Panc1 (cell line): ENCODE measurements around the gene UPF1. TPM values are rescaled to one million over a fixed set of nuclear protein-coding genes. Genes with fewer than 3 reads are reported as not detected.

Experiments
- ATAC-seq: fragments of 200-7000 bp; cut with Tn5 transposase; 2 replicates; pipeline ENCODE4 v1.9.1; 2020; ENCODE audit warnings: mild to moderate bottlenecking, moderate library complexity
- BruUV-seq: library from RNA; stranded (reverse); fragments of 400-500 nt; replicated peaks from 2 replicates; lab custom pipeline; 2021; lab: Mats Ljungman, UMichigan
- CTCF ChIA-PET: fragments of 300-600 bp; sonication (Branson Sonifier 250); formaldehyde crosslinking; loops from one replicate; lab custom pipeline; 2022; ENCODE audit warnings: antibody characterized with exemption; lab: Charles Lee
- POLR2A ChIA-PET: fragments of 300-600 bp; sonication (Branson Sonifier 250); formaldehyde crosslinking; loops from one replicate; lab custom pipeline; 2022; ENCODE audit warnings: antibody characterized with exemption; lab: Charles Lee
- DNase-seq: peaks from one replicate; pipeline ENCODE4 v3.0.0-alpha.2; 2010; ENCODE audit warnings: low read depth, low spot score
- H3K27ac ChIP-seq: 2 replicates; pipeline ENCODE4 v1.5.1; 2011; ENCODE audit warnings: mild to moderate bottlenecking, low read length, inconsistent platforms
- H3K27me3 ChIP-seq: fragments of 200-500 bp; sonication (Bioruptor generic); 2 replicates; pipeline ENCODE4 v1.6.0; 2014; ENCODE audit warnings: low read length, inconsistent platforms; ENCODE audit not compliant: control insufficient read depth, insufficient read depth
- H3K36me3 ChIP-seq: fragments of 200-500 bp; sonication (Bioruptor generic); 2 replicates; pipeline ENCODE4 v1.5.1; 2014; ENCODE audit warnings: inconsistent platforms, mild to moderate bottlenecking, low read length, moderate library complexity; ENCODE audit not compliant: control insufficient read depth, insufficient read depth
- H3K4me1 ChIP-seq: 2 replicates; pipeline ENCODE4 v1.5.1; 2011; ENCODE audit warnings: inconsistent platforms, mild to moderate bottlenecking, low read length, moderate library complexity; ENCODE audit not compliant: control insufficient read depth, insufficient read depth
- H3K4me3 ChIP-seq, 2 experiments: 2 replicates each; pipeline ENCODE4 v1.5.1; 2011 to 2012; ENCODE audit warnings: low read depth in 2 of 2, low read length in 2 of 2, mild to moderate bottlenecking in 2 of 2, inconsistent platforms in 1 of 2, moderate library complexity in 1 of 2
- H3K9me3 ChIP-seq: fragments of 200-500 bp; sonication (Bioruptor generic); 2 replicates; pipeline ENCODE4 v1.5.1; 2014; ENCODE audit warnings: low read depth, mild to moderate bottlenecking, inconsistent platforms, low read length, moderate library complexity; ENCODE audit not compliant: control insufficient read depth, insufficient read depth
- CTCF ChIP-seq: fragments of 450-650 bp; IDR thresholded peaks from 2 replicates; pipeline ENCODE4 v1.5.1; 2017; ENCODE audit warnings: mild to moderate bottlenecking
- POLR2AphosphoS5 ChIP-seq: IDR thresholded peaks from 2 replicates; pipeline ENCODE4 v1.6.1; 2012; ENCODE audit warnings: mild to moderate bottlenecking, low read depth, low read length, moderate library complexity
- REST ChIP-seq, 2 experiments: IDR thresholded peaks; 2 replicates each; pipeline ENCODE4 v1.6.1; 2011 to 2012; ENCODE audit warnings: low read depth in 2 of 2, control low read depth in 1 of 2, low read length in 1 of 2, mild to moderate bottlenecking in 1 of 2, moderate library complexity in 1 of 2; ENCODE audit not compliant: insufficient read depth in 1 of 2
- SIN3A ChIP-seq: IDR thresholded peaks from 2 replicates; pipeline ENCODE4 v1.6.1; 2012; ENCODE audit warnings: low read depth, mild to moderate bottlenecking, low read length, moderate library complexity, borderline replicate concordance; ENCODE audit not compliant: insufficient read depth
- TCF7L2 ChIP-seq: IDR thresholded peaks from 2 replicates; pipeline ENCODE4 v1.6.1; 2011; ENCODE audit warnings: mild to moderate bottlenecking, low read depth, low read length, inconsistent platforms
- in situ Hi-C: cut with HindIII; loops from 2 replicates; pipeline ENCODE4 v1.10.0; 2016; ENCODE audit warnings: low sequenced_read_pairs, low pct_unique_long_range_greater_than_20kb
- intact Hi-C: fragments of 100-400 bp; cut with micrococcal nuclease; formaldehyde crosslinking; loops from one replicate; pipeline ENCODE4 v1.10.0; 2022; ENCODE audit not compliant: unreplicated experiment
- total RNA-seq: library from RNA; stranded (reverse); gene quantifications from one replicate; pipeline ENCODE4 v1.2.1, GENCODE V29; 2021; ENCODE audit not compliant: unreplicated experiment

UPF1 gene
- total RNA-seq, 1 experiment from 2014 or later: 62.2 TPM

- Histone ChIP-seq H3K27me3 (no peaks in the 10 kb centered on the region), H3K36me3 (no peaks in the 10 kb centered on the region), H3K27ac (no peak overlapping the region), H3K9me3 (no peaks in the 10 kb centered on the region), H3K4me1 (no peaks in the 10 kb centered on the region; the same call in 1 of the 2 replicates), H3K4me3 (no peak overlapping the region)
- DNase-seq (no peak), ATAC-seq (no peak)
- TF ChIP-seq SIN3A: no peak
- no peak for TF ChIP-seq POLR2AphosphoS5
- no peak for TF ChIP-seq CTCF
- TF ChIP-seq REST (IDR thresholded peaks at IDR 0.05; ENCODE audit: insufficient read depth in 1 of 2, low read depth in 2 of 2, low read length in 1 of 2): no peak
- TF ChIP-seq TCF7L2: no peak
- POLR2A ChIA-PET: no interaction called here
- CTCF ChIA-PET: interaction anchor here (0.6 kb wide), 1 partner anchor 226 kb away, joined by 3 read pairs; no protein-coding TSS in a partner anchor
- in situ Hi-C loops: no loop called here
- no TSS peak for BruUV-seq
- intact Hi-C loops: no loop called here
Measured at GRCh38 chr19:18898081-18898606, 66.4 kb downstream of the UPF1 start.

- TF ChIP-seq SIN3A: no peak
- no peak for TF ChIP-seq REST (IDR thresholded peaks at IDR 0.05; ENCODE audit: insufficient read depth in 1 of 2, low read depth in 2 of 2, low read length in 1 of 2)
- TF ChIP-seq TCF7L2: no peak
- no peak for TF ChIP-seq POLR2AphosphoS5
- TF ChIP-seq CTCF: no peak
- DNase-seq: no peak
- H3K36me3 ChIP-seq: no peaks in the 10 kb centered on the region
- ATAC-seq: no peak
- no peaks in the 10 kb centered on the region for H3K9me3 ChIP-seq
- H3K27ac ChIP-seq: no peak overlapping the region
- in situ Hi-C loops: no loop called here
- no TSS peak for BruUV-seq
- POLR2A ChIA-PET: no interaction called here
- intact Hi-C loops: no loop called here
- no peak overlapping the region for H3K4me3 ChIP-seq
- H3K27me3 ChIP-seq: no peaks in the 10 kb centered on the region
- CTCF ChIA-PET: interaction anchor here (0.6 kb wide), 1 partner anchor 226 kb away, joined by 3 read pairs; no protein-coding TSS in a partner anchor
- H3K4me1 ChIP-seq: no peaks in the 10 kb centered on the region; the same call in 1 of the 2 replicates
Measured at GRCh38 chr19:18898607-18899408, 67.0 kb downstream of the UPF1 start.
